Measurements from ENCODE around the gene EPHB1.

DNA sequence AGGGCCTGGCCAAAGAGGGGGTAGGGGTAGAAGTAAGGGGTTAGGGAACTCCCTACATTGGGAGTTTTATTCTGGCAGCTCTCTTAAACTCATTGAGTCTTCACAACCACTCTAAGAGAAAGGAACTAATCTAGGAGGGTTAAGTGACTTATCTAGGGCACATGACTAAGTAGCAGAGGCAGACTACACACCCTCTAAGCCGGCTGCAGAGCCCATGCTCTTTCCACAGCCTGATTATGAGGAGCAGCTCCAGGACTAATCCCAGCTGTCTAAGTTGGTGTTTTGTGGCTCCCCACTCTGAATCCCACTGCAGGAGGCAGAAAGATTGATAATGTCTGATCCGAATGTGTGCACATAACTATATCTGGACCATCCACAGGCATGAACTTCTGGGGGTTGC lies 374.6 kb downstream of the EPHB1 start:
- no peak for TF ChIP-seq JUN (CRISPR knock-in tag; IDR thresholded peaks at IDR 0.05)
- TF ChIP-seq, protein P1, sequence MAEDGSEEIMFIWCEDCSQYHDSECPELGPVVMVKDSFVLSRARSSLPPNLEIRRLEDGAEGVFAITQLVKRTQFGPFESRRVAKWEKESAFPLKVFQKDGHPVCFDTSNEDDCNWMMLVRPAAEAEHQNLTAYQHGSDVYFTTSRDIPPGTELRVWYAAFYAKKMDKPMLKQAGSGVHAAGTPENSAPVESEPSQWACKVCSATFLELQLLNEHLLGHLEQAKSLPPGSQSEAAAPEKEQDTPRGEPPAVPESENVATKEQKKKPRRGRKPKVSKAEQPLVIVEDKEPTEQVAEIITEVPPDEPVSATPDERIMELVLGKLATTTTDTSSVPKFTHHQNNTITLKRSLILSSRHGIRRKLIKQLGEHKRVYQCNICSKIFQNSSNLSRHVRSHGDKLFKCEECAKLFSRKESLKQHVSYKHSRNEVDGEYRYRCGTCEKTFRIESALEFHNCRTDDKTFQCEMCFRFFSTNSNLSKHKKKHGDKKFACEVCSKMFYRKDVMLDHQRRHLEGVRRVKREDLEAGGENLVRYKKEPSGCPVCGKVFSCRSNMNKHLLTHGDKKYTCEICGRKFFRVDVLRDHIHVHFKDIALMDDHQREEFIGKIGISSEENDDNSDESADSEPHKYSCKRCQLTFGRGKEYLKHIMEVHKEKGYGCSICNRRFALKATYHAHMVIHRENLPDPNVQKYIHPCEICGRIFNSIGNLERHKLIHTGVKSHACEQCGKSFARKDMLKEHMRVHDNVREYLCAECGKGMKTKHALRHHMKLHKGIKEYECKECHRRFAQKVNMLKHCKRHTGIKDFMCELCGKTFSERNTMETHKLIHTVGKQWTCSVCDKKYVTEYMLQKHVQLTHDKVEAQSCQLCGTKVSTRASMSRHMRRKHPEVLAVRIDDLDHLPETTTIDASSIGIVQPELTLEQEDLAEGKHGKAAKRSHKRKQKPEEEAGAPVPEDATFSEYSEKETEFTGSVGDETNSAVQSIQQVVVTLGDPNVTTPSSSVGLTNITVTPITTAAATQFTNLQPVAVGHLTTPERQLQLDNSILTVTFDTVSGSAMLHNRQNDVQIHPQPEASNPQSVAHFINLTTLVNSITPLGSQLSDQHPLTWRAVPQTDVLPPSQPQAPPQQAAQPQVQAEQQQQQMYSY (CRISPR knock-in tag; IDR thresholded peaks at IDR 0.05): no peak
- TF ChIP-seq, protein P2, sequence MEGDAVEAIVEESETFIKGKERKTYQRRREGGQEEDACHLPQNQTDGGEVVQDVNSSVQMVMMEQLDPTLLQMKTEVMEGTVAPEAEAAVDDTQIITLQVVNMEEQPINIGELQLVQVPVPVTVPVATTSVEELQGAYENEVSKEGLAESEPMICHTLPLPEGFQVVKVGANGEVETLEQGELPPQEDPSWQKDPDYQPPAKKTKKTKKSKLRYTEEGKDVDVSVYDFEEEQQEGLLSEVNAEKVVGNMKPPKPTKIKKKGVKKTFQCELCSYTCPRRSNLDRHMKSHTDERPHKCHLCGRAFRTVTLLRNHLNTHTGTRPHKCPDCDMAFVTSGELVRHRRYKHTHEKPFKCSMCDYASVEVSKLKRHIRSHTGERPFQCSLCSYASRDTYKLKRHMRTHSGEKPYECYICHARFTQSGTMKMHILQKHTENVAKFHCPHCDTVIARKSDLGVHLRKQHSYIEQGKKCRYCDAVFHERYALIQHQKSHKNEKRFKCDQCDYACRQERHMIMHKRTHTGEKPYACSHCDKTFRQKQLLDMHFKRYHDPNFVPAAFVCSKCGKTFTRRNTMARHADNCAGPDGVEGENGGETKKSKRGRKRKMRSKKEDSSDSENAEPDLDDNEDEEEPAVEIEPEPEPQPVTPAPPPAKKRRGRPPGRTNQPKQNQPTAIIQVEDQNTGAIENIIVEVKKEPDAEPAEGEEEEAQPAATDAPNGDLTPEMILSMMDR (IDR thresholded peaks at IDR 0.05): no peak
- TF ChIP-seq, protein P3, sequence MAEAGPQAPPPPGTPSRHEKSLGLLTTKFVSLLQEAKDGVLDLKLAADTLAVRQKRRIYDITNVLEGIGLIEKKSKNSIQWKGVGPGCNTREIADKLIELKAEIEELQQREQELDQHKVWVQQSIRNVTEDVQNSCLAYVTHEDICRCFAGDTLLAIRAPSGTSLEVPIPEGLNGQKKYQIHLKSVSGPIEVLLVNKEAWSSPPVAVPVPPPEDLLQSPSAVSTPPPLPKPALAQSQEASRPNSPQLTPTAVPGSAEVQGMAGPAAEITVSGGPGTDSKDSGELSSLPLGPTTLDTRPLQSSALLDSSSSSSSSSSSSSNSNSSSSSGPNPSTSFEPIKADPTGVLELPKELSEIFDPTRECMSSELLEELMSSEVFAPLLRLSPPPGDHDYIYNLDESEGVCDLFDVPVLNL (CRISPR knock-in tag; IDR thresholded peaks at IDR 0.05; ENCODE audit: borderline replicate concordance, low read depth): no peak
- TF ChIP-seq, protein P4, sequence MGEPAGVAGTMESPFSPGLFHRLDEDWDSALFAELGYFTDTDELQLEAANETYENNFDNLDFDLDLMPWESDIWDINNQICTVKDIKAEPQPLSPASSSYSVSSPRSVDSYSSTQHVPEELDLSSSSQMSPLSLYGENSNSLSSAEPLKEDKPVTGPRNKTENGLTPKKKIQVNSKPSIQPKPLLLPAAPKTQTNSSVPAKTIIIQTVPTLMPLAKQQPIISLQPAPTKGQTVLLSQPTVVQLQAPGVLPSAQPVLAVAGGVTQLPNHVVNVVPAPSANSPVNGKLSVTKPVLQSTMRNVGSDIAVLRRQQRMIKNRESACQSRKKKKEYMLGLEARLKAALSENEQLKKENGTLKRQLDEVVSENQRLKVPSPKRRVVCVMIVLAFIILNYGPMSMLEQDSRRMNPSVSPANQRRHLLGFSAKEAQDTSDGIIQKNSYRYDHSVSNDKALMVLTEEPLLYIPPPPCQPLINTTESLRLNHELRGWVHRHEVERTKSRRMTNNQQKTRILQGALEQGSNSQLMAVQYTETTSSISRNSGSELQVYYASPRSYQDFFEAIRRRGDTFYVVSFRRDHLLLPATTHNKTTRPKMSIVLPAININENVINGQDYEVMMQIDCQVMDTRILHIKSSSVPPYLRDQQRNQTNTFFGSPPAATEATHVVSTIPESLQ (CRISPR knock-in tag; IDR thresholded peaks at IDR 0.05): no peak
- TF ChIP-seq, protein P5, sequence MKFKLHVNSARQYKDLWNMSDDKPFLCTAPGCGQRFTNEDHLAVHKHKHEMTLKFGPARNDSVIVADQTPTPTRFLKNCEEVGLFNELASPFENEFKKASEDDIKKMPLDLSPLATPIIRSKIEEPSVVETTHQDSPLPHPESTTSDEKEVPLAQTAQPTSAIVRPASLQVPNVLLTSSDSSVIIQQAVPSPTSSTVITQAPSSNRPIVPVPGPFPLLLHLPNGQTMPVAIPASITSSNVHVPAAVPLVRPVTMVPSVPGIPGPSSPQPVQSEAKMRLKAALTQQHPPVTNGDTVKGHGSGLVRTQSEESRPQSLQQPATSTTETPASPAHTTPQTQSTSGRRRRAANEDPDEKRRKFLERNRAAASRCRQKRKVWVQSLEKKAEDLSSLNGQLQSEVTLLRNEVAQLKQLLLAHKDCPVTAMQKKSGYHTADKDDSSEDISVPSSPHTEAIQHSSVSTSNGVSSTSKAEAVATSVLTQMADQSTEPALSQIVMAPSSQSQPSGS (CRISPR knock-in tag; IDR thresholded peaks at IDR 0.05; ENCODE audit: borderline replicate concordance, low read depth): no peak
- no peak for TF ChIP-seq TEAD4 (CRISPR knock-in tag; IDR thresholded peaks at IDR 0.05)
- TF ChIP-seq, protein P6, sequence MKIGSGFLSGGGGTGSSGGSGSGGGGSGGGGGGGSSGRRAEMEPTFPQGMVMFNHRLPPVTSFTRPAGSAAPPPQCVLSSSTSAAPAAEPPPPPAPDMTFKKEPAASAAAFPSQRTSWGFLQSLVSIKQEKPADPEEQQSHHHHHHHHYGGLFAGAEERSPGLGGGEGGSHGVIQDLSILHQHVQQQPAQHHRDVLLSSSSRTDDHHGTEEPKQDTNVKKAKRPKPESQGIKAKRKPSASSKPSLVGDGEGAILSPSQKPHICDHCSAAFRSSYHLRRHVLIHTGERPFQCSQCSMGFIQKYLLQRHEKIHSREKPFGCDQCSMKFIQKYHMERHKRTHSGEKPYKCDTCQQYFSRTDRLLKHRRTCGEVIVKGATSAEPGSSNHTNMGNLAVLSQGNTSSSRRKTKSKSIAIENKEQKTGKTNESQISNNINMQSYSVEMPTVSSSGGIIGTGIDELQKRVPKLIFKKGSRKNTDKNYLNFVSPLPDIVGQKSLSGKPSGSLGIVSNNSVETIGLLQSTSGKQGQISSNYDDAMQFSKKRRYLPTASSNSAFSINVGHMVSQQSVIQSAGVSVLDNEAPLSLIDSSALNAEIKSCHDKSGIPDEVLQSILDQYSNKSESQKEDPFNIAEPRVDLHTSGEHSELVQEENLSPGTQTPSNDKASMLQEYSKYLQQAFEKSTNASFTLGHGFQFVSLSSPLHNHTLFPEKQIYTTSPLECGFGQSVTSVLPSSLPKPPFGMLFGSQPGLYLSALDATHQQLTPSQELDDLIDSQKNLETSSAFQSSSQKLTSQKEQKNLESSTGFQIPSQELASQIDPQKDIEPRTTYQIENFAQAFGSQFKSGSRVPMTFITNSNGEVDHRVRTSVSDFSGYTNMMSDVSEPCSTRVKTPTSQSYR (CRISPR knock-in tag; IDR thresholded peaks at IDR 0.05): no peak
- TF ChIP-seq, protein P7, sequence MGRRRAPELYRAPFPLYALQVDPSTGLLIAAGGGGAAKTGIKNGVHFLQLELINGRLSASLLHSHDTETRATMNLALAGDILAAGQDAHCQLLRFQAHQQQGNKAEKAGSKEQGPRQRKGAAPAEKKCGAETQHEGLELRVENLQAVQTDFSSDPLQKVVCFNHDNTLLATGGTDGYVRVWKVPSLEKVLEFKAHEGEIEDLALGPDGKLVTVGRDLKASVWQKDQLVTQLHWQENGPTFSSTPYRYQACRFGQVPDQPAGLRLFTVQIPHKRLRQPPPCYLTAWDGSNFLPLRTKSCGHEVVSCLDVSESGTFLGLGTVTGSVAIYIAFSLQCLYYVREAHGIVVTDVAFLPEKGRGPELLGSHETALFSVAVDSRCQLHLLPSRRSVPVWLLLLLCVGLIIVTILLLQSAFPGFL (CRISPR knock-in tag; IDR thresholded peaks at IDR 0.05; ENCODE audit: borderline replicate concordance): no peak
- TF ChIP-seq, protein P8, sequence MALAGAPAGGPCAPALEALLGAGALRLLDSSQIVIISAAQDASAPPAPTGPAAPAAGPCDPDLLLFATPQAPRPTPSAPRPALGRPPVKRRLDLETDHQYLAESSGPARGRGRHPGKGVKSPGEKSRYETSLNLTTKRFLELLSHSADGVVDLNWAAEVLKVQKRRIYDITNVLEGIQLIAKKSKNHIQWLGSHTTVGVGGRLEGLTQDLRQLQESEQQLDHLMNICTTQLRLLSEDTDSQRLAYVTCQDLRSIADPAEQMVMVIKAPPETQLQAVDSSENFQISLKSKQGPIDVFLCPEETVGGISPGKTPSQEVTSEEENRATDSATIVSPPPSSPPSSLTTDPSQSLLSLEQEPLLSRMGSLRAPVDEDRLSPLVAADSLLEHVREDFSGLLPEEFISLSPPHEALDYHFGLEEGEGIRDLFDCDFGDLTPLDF (CRISPR knock-in tag; IDR thresholded peaks at IDR 0.05): no peak
- TF ChIP-seq FOXJ3 (CRISPR knock-in tag; IDR thresholded peaks at IDR 0.05; ENCODE audit: borderline replicate concordance): no peak
- TF ChIP-seq, protein P9, sequence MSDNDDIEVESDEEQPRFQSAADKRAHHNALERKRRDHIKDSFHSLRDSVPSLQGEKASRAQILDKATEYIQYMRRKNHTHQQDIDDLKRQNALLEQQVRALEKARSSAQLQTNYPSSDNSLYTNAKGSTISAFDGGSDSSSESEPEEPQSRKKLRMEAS (CRISPR knock-in tag; IDR thresholded peaks at IDR 0.05): no peak
- TF ChIP-seq, protein P10, sequence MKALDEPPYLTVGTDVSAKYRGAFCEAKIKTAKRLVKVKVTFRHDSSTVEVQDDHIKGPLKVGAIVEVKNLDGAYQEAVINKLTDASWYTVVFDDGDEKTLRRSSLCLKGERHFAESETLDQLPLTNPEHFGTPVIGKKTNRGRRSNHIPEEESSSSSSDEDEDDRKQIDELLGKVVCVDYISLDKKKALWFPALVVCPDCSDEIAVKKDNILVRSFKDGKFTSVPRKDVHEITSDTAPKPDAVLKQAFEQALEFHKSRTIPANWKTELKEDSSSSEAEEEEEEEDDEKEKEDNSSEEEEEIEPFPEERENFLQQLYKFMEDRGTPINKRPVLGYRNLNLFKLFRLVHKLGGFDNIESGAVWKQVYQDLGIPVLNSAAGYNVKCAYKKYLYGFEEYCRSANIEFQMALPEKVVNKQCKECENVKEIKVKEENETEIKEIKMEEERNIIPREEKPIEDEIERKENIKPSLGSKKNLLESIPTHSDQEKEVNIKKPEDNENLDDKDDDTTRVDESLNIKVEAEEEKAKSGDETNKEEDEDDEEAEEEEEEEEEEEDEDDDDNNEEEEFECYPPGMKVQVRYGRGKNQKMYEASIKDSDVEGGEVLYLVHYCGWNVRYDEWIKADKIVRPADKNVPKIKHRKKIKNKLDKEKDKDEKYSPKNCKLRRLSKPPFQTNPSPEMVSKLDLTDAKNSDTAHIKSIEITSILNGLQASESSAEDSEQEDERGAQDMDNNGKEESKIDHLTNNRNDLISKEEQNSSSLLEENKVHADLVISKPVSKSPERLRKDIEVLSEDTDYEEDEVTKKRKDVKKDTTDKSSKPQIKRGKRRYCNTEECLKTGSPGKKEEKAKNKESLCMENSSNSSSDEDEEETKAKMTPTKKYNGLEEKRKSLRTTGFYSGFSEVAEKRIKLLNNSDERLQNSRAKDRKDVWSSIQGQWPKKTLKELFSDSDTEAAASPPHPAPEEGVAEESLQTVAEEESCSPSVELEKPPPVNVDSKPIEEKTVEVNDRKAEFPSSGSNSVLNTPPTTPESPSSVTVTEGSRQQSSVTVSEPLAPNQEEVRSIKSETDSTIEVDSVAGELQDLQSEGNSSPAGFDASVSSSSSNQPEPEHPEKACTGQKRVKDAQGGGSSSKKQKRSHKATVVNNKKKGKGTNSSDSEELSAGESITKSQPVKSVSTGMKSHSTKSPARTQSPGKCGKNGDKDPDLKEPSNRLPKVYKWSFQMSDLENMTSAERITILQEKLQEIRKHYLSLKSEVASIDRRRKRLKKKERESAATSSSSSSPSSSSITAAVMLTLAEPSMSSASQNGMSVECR (CRISPR knock-in tag; IDR thresholded peaks at IDR 0.05; ENCODE audit: borderline replicate concordance): no peak
